Amygdala (tissue), 56 donors: Measurements from ENCODE around the gene MAPK9.

Experiments
- DNase-seq, 56 donors: peaks; one replicate each; lab custom pipeline; 2025; lab: John Stamatoyannopoulos, UW

MAPK9 gene

GRCh38 chr5:180328296-180329137, 36.6 kb upstream of the MAPK9 start:
- peak in 34 of 56 donors; percentile 9 to 85 (median 36) for DNase-seq

DNA sequence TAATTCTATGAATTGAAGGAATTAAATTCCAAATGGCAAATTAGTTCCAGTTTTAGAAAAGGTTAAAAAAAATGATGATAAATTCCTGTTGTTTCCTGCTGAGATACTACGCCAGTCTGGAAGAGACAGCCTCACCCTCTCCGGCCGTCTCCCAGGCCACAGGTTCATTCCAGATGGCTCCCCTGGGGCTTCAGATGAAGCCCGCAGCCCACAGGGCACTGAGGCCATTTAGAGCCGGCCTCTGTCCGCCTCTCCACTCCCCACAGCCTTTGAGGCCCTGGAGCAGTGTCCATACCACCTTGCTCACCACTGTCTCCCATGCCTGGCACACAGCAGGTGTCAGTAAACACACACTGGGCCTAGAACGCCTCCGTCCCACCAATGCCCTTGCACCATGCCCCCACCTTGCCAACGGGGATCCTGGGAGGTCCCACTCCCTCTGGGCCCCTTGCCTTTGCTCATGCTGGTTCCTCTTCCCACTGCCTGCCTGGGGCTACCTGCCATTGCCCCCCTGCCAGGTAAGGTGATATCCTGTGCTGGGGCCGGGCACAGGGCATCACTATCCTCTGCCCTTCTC, 35.2 kb upstream of the MAPK9 start:
- no peak for DNase-seq

DNA sequence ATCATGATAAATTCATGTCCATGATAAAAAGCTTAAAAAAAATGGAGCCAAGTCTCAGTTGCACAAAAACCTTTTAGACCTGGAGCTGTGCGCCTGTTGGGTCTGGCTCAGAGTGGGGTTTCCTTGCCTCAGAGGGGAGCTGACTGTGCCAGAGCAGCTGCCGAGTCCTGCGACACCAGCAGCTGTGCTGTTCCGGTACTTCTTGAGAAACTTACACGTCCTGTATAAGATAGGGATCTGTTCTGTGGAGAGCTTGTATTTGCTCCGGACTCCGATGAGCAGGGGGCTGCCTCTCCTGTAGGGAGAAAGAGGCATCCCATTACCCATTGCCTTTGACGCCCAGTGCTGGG, 32.7 kb upstream of the MAPK9 start:
- DNase-seq, result peak in 6 of 56 donors; percentile 10 to 37 (median 23)

- peak in 17 of 56 donors; percentile 9 to 51 (median 22) for DNase-seq
Observed at GRCh38 chr5:180323941-180324600, 32.2 kb upstream of the MAPK9 start.

- peak in 1 of 56 donors; percentile 9 for DNase-seq
Observed at GRCh38 chr5:180323160-180323559, 31.3 kb upstream of the MAPK9 start.

GRCh38 chr5:180318456-180319089, 26.7 kb upstream of the MAPK9 start:
- no peak for DNase-seq

- DNase-seq, result no peak
Observed at GRCh38 chr5:180316586-180316985, 24.7 kb upstream of the MAPK9 start.

DNA sequence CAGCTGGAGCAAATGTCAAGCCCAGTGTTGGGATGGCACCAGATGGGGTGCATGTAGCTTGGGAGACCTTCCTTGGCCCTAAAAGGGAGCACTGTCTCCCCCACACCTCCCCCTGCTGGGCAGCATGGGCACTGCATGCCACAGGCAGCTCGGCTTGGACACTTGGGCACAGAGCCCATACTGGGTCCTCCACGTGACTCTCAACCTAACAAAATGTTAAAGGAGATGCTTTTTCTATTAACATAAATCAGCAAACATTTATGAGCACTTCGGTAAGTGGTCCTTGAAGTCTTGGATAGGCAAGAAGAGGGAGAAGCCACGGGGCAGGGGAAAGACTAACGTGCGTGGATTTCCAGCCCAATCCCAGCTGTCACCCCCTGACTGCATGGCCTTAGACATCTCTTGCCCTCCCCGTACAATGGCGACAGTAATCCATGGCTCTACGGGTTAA, 23.9 kb upstream of the MAPK9 start:
- DNase-seq, result peak in 33 of 56 donors; percentile 16 to 82 (median 44)

- DNase-seq, result peak in 33 of 56 donors; percentile 11 to 91 (median 54)
Observed at GRCh38 chr5:180313677-180314505, 22.0 kb upstream of the MAPK9 start.

GRCh38 chr5:180311216-180311615, 19.3 kb upstream of the MAPK9 start:
- no peak for DNase-seq

DNA sequence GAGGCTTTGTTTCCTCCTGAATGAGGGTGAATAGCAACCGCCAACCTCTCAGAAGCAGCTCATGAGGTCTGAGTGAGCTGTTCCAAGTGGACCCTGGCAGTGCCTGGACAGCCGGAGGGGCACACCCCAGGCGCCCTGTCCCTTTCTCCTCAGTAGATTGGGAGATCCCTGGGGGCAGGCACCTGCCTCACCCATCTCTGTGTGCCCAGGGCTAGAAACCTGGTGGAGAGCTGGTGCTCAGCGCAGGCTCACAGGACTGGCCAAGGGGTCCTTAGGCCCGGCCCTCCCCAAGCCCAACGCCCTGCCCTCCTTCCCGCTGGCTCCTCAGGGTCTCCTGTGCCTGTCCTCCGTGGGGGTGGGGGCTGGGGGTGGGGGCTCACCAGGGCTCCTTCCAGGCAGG, 14.9 kb upstream of the MAPK9 start:
- no peak for DNase-seq

DNA sequence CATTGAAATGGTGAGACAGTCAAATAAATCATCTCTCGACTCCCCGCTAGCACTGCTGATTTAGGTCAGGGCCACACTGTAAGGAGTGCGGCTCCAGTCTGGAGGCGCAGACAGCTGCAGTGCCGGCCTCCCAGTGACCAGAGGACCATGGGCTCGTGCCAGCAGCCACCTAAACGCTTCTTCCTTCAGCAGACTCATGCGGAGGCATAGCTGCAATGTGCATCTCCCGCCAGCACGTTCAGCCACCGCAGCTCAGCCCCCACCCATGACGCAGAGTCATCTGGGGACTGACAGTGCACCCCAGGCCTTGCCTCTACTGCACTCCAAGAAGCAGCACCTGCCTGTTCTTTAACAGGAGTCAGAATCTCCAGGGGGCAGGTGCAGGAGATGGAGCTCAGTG, 13.6 kb upstream of the MAPK9 start:
- no peak for DNase-seq

DNA sequence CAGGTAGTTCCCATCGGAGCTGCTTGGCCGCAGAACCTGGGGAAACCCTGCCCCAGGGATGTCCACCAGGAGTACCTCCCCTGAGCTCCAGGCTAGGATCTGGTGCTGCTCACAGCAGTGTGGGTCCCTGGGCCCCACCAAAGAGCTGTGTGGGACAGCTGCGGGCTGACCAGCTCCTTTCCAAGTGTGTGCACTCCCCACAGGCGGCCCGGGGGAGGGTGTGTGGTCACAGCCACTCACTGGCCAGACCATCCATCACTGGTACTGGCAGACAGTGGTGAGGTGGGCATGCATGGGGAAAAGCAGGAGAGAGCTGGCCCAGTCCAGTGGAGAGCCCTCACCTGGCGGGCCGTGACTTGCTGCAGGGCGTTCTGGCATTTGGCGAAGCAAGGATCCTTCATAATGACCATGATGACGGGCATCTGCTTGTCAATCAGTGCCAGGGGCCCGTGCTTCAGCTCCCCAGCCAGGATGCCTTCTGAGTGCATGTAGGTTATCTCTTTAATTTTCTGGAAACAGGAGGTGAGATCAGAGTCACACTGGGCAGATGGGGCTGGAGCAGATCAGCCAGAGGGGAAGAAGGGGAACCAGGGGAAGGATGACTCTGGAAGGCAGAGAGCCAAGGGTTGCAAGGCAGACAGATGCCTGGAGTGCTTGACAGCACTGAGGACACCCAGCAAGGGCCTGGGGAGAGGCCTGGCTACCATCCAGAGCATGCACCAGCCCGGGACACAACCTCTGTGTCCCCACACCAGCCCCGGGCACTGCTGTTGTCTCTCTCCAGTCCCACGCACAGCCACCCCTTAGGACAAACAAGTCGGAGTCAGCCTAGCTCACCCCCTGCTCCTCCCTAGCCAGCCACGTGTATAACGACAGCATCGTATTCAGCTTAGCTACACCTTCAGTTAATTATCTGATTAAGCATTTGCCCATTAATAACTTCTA, 12.8 kb upstream of the MAPK9 start:
- no peak for DNase-seq

- no peak for DNase-seq
Observed at GRCh38 chr5:180304016-180304292, 12.1 kb upstream of the MAPK9 start.

- DNase-seq, result no peak
Observed at GRCh38 chr5:180303226-180304015, 11.5 kb upstream of the MAPK9 start.

- no peak for DNase-seq
Observed at GRCh38 chr5:180302256-180302655, 10.4 kb upstream of the MAPK9 start.

- DNase-seq, result no peak
Observed at GRCh38 chr5:180301253-180301652, 9.4 kb upstream of the MAPK9 start.

DNA sequence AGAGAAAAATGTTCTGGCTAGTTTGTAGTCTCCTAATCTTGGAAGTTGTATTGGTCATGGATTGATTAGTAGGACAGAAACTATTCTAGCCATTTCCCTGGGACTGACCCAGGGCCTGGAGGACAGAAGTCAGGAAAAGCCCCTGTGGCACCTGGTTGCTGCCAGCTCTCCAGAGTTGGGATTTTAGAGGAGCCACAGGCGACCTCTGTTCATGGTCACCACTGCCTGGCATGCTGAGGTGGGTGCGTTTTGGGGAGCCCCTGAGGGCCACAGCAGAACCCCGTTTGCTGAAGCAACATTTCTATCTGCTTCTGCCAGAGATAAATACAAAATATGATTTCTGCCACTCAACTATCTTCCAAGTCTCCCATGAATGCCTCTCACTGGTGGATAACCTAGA, 7.6 kb upstream of the MAPK9 start:
- DNase-seq, result no peak
